Epithelial cell of proximal tubule (primary cell): ENCODE data around the gene SLC39A9. TPM values are rescaled to one million over a fixed set of nuclear protein-coding genes. Genes with fewer than 3 reads are reported as not detected.

ENCODE experiments used
- DNase-seq: peaks from one replicate; pipeline ENCODE4 v3.0.0-alpha.2; 2011; ENCODE audit warnings: low read depth
- H3K4me3 ChIP-seq: 2 replicates; pipeline ENCODE4 v1.5.1; 2011; ENCODE audit warnings: low read depth, mild to moderate bottlenecking, low read length
- CTCF ChIP-seq: conservative IDR thresholded peaks from 2 replicates; pipeline ENCODE4 v1.5.1; 2012; ENCODE audit warnings: low read depth, mild to moderate bottlenecking, low read length
- total RNA-seq: library from RNA; depleted of rRNA; stranded (reverse); fragments of >200 nt; gene quantifications from 2 replicates; pipeline ENCODE4 v1.2.3, GENCODE V29; 2015

Gene SLC39A9
- total RNA-seq, 1 donor from 2014 or later = 40.8 TPM

- H3K4me3 ChIP-seq = no peak overlapping the region
- peak; percentile 77 for DNase-seq
- no peak for TF ChIP-seq CTCF
These were observed 83.5 kb downstream of the SLC39A9 start for GRCh38 chr14:69481815-69482568.

- no peak for TF ChIP-seq CTCF
- DNase-seq = no peak
- peak overlapping the region; percentile 44 for H3K4me3 ChIP-seq
These were observed 85.4 kb downstream of the SLC39A9 start for GRCh38 chr14:69483765-69484443.

GRCh38 chr14:69484444-69485314 lies 86.2 kb downstream of the SLC39A9 start, which contains the start of gene PLEKHD1:
Gene PLEKHD1 (plus strand): TSS chr14:69484728. CDS start chr14:69484966, 238 bp downstream.
- H3K4me3 ChIP-seq = peak within 1 kb of the TSS; percentile 44
- DNase-seq = no peak
- no peak for TF ChIP-seq CTCF

- no peak for TF ChIP-seq CTCF
- no peak for DNase-seq
- no peak overlapping the region for H3K4me3 ChIP-seq
These were observed 86.8 kb downstream of the SLC39A9 start for GRCh38 chr14:69485315-69485660.

- no peak for DNase-seq
- TF ChIP-seq CTCF = no peak
- no peak overlapping the region for H3K4me3 ChIP-seq
These were observed 87.2 kb downstream of the SLC39A9 start for GRCh38 chr14:69485701-69486100.

- no peak for TF ChIP-seq CTCF
- no peak for DNase-seq
- H3K4me3 ChIP-seq = no peak overlapping the region
These were observed 88.7 kb downstream of the SLC39A9 start for GRCh38 chr14:69487226-69487625.
